Memory B cell (primary cell): ENCODE data around the gene PTPRQ.

ENCODE experiments used
- ATAC-seq: fragments of 150-1000 bp; cut with Tn5 transposase; 2 replicates; pipeline ENCODE4 v1.10.0; 2021; ENCODE audit warnings: low read depth, mild to moderate bottlenecking, moderate library complexity
- DNase-seq, 2 donors: peaks; one replicate each; pipeline ENCODE4 v3.0.0; 2022; ENCODE audit warnings: low spot score in 2 of 2
- H3K27ac Mint-ChIP-seq: one replicate; pipeline ENCODE4 v1.8.0; 2022; ENCODE audit warnings: mild to moderate bottlenecking, moderate library complexity, mixed read lengths
- H3K27me3 Mint-ChIP-seq: one replicate; pipeline ENCODE4 v1.8.0; 2022; ENCODE audit warnings: mixed read lengths
- H3K36me3 Mint-ChIP-seq: one replicate; pipeline ENCODE4 v1.8.0; 2022; ENCODE audit warnings: mild to moderate bottlenecking, mixed read lengths
- H3K4me1 Mint-ChIP-seq: one replicate; pipeline ENCODE4 v1.8.0; 2022; ENCODE audit warnings: mixed read lengths
- H3K4me3 Mint-ChIP-seq: one replicate; pipeline ENCODE4 v1.8.0; 2022; ENCODE audit warnings: mild to moderate bottlenecking, moderate library complexity, mixed read lengths
- H3K9me3 Mint-ChIP-seq: one replicate; pipeline ENCODE4 v1.8.0; 2022; ENCODE audit warnings: mixed read lengths

PTPRQ gene

DNA sequence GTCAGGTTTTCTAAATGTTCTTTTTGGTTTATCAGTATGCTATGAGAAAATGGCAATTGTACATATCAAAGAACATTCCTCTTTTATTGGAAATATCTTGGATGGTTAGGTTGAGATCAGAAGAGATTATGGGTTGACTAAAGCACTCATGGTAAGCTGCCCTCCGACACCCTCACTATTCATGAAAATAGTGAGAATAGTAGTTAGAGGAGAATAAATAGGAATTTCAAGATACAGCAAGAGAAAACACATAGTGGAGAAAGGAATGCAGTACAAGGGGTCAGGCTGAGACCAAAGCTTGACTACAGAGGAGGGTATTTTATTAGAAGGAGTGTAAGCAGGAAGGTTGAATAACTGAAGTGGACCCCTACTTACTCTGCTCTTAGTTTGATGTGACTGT is 112.5 kb downstream of the PTPRQ start:
- DNase-seq (no peak), ATAC-seq (no peak)
- Mint-ChIP-seq H3K27ac (no peak overlapping the region), H3K4me1 (no peaks in the 10 kb centered on the region), H3K4me3 (no peak overlapping the region), H3K9me3 (peaks cover 2% of the 10 kb centered on the region), H3K27me3 (no peaks in the 10 kb centered on the region), H3K36me3 (no peaks in the 10 kb centered on the region)

DNA sequence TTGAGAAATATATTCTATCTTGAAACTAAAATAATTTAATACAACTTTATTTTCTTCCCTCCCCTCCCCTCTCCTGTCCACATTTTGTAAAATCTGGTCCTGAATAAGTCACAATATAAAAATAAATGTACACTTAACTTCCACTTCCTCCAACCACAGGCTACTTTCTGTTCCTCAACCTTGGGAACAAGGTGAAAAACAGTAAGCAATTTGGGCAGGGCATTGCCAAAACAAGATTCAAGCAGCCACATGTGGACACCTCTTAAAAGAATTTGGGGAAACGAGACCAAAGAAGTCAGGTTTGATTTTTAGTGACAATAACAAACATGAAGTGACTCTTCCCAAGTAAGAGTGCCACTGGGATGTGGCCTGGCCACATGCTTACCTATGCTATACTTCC is 115.7 kb downstream of the PTPRQ start:
- ATAC-seq (no peak), DNase-seq (no peak)
- Mint-ChIP-seq H3K9me3 (peaks cover 2% of the 10 kb centered on the region), H3K27me3 (no peaks in the 10 kb centered on the region), H3K27ac (no peak overlapping the region), H3K4me1 (no peaks in the 10 kb centered on the region), H3K4me3 (no peak overlapping the region), H3K36me3 (no peaks in the 10 kb centered on the region)

DNA sequence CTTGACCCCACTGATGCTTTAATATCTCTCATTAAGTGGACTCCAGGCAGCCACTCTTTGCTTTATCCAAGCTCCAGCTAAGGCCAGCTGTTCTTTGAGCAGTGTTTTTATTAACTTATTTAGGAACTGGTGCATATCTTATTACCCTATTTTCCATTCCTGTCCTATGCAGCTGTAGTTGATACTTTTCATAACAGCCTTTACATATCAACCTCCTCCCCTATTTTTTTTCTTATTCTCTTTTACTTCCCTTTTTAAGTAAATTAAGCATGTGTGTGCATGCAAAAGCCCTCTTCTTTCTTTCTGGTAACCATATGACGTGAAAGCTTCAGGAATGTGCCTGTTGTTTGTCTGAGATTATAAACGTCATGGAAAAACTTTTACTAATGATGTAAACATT is 121.2 kb downstream of the PTPRQ start:
- Mint-ChIP-seq H3K27me3 (no peaks in the 10 kb centered on the region), H3K4me1 (no peaks in the 10 kb centered on the region), H3K4me3 (no peak overlapping the region), H3K27ac (no peak overlapping the region), H3K9me3 (peaks cover 1% of the 10 kb centered on the region), H3K36me3 (no peaks in the 10 kb centered on the region)
- DNase-seq (no peak), ATAC-seq (no peak)

DNA sequence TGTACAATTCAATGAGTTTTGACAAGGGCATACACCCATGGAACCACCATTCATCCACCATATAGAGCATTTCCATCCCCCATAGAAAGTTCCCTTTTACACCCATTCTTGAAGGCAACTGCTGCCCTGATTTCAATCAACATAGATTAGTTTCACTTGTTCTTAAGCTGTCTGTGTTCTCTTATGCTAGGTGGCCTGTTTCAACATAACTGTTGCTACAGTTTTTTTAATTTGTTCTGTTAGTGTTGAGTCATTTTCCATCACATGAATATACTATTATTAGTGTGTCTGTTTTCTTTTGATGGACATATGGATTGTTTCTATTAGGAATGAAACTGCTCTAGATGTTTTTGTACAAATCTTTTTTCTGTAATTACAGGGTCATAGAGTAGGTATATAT is 123.4 kb downstream of the PTPRQ start:
- H3K4me3 Mint-ChIP-seq, result no peak overlapping the region
- no peaks in the 10 kb centered on the region for H3K27me3 Mint-ChIP-seq
- H3K36me3 Mint-ChIP-seq, result no peaks in the 10 kb centered on the region
- no peak for DNase-seq
- ATAC-seq, result no peak
- H3K27ac Mint-ChIP-seq, result no peak overlapping the region
- peaks cover 1% of the 10 kb centered on the region for H3K9me3 Mint-ChIP-seq
- H3K4me1 Mint-ChIP-seq, result no peaks in the 10 kb centered on the region

DNA sequence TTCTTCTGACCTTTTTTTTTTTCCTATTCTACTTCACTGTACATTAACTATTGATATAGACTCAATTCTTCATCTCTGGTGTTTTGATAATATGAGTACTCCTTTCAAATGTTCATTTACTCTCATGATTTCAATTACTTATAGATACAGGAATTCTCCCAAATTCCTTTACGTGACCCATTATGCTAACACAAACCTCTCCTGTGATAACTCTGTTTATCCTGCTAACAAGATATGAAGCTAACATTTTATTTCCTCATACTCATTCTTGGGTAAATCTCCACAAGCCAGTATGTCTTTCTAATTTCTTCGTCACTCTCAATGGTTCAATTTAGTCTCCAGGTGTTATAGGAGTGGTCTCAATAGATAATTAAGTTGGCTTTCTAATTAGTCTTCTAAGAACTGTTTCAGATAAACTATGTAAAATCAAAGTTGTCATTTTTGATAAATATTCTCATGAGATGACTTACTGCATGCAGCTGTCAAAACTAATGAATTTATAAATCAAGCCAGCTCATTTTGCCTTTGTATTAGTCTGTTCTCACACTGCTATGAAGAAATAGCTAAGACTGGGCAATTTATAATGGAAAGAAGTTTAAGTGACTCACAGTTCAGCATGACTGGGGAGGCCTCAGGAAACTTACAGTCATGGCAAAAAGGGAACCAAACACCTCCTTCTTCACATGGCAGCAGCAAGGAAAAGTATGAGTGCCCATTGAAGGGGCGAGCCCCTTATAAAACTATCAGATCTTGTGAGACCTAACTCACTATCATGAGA is 132.8 kb downstream of the PTPRQ start:
- Mint-ChIP-seq H3K9me3 (peaks cover 3% of the 10 kb centered on the region), H3K4me3 (no peak overlapping the region), H3K27me3 (no peaks in the 10 kb centered on the region), H3K27ac (no peak overlapping the region), H3K4me1 (no peaks in the 10 kb centered on the region), H3K36me3 (no peaks in the 10 kb centered on the region)
- ATAC-seq (no peak), DNase-seq (no peak)

DNA sequence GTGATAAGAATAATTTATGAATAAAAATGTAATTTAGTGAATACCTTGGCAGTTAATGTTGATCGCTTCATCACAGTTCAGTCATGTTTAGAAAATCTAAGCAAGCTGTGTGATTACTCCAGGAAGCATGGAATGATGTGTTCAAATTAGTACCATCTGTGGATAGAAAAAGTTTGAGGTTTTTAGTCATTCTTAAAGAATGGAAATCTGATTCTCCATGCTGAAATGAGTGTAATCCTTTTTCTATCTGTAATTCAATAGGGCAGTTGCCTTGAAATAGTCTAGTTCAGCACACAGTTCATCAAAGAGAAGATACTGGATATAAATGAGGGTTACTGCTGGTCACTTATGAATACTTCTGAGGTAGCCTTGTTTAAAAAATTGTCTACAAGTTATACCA is 136.2 kb downstream of the PTPRQ start:
- Mint-ChIP-seq H3K27ac (no peak overlapping the region), H3K4me1 (no peaks in the 10 kb centered on the region), H3K4me3 (no peak overlapping the region), H3K27me3 (no peaks in the 10 kb centered on the region), H3K9me3 (peaks cover 4% of the 10 kb centered on the region), H3K36me3 (no peaks in the 10 kb centered on the region)
- DNase-seq, result no peak
- ATAC-seq, result no peak

DNA sequence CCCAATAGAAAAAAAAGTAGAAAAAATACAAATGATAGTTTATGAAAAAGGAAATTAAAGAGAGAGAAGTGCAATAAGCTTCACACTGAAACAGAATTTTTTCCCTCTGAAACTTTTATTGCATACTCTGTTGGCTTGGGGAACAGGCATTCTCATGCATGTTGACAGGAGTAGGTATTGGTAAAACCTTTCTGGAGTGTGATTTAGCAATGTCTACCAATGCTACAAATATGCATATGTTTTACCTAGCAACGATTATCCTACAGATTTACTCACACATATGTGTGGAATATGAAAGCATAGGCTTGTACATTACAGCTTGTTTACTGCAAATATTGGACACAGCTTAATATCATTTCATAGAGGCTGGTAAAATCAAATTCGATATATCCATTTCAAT is 137.7 kb downstream of the PTPRQ start:
- no peaks in the 10 kb centered on the region for H3K27me3 Mint-ChIP-seq
- DNase-seq (no peak), ATAC-seq (no peak)
- peaks cover 5% of the 10 kb centered on the region for H3K9me3 Mint-ChIP-seq
- H3K4me1 Mint-ChIP-seq, result no peaks in the 10 kb centered on the region
- no peak overlapping the region for H3K4me3 Mint-ChIP-seq
- no peaks in the 10 kb centered on the region for H3K36me3 Mint-ChIP-seq
- H3K27ac Mint-ChIP-seq, result no peak overlapping the region

DNA sequence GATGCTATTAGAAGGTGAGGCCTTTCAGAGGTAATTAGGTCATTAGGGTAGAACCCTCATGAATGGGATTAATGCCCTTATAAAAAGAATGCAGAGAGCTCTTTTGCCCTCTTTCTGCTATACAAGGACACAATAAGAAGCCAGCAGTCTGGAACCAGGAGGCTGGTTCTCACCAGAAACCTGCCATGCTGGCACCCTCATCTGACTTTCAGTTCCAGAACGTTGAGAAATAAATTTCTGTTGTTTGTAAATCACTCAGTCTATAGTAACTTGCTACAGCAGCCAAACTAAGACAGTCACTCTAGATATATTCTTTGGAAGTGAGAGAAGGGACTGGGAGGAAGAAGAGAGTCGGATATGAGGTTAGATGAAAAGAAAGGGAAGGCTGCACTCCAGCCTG is 138.4 kb downstream of the PTPRQ start:
- DNase-seq (no peak), ATAC-seq (no peak)
- H3K4me3 Mint-ChIP-seq, result no peak overlapping the region
- H3K27ac Mint-ChIP-seq, result no peak overlapping the region
- no peaks in the 10 kb centered on the region for H3K27me3 Mint-ChIP-seq
- no peaks in the 10 kb centered on the region for H3K4me1 Mint-ChIP-seq
- no peaks in the 10 kb centered on the region for H3K36me3 Mint-ChIP-seq
- H3K9me3 Mint-ChIP-seq, result peaks cover 5% of the 10 kb centered on the region

DNA sequence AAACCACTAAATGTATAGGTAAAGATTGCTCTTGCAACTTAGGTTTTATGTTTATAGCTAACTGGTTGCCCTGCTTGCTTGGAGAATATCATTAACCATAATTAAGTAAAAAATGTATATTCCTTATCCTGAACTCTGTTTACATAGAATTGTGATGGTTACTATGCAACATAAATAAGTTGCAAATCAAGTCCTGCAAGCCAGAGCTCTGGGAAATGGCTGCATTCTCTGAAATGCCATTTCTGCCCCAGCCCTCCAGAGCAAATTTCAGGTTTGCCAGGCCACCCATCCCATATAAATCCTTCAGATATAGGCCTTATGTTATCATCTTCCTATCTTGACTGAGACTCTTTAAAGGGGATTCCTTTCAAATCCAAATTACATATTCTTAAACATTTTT is 145.0 kb downstream of the PTPRQ start:
- Mint-ChIP-seq H3K4me3 (no peak overlapping the region), H3K9me3 (peaks cover 5% of the 10 kb centered on the region), H3K27ac (no peak overlapping the region), H3K27me3 (no peaks in the 10 kb centered on the region), H3K4me1 (no peaks in the 10 kb centered on the region), H3K36me3 (no peaks in the 10 kb centered on the region)
- DNase-seq (no peak), ATAC-seq (no peak)

DNA sequence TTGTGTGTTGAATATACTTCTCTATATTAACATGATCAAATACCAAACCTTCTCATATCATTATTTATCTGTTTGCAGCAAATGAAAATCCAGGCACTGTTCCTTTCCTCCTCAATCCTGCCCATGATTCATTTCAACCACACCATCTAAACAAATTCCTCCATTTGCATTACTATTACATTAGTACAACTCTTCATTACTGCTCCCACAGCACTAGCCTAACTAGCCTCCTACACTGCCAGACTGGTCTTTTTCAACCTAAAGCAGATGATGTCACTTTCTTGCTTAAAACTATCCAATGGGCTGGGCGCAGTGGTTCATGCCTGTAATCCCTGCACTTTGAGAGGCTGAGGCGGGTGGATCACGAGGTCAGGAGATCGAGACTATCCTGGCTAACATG is 146.1 kb downstream of the PTPRQ start:
- Mint-ChIP-seq H3K4me3 (no peak overlapping the region), H3K4me1 (no peaks in the 10 kb centered on the region), H3K9me3 (peaks cover 3% of the 10 kb centered on the region), H3K36me3 (no peaks in the 10 kb centered on the region), H3K27me3 (no peaks in the 10 kb centered on the region), H3K27ac (no peak overlapping the region)
- DNase-seq (no peak), ATAC-seq (no peak)

DNA sequence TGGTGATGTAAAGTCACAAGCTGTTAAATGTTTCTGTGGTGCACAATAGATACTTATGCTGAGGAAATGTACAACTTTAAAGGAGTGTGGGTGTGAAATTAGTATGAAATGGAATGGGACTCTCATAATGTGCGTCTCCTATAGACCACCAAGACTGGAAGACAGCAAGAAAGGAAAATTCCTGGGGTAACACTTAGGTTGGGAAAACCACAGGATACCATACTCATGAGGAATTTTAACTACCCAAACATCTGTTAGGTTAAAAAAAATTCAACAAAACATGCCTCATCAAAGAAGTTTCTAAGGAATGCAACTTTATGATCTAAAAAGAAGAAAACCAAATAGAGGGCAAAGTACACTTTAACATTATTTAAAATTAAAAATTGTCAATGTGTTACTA is 149.7 kb downstream of the PTPRQ start:
- no peak for ATAC-seq
- H3K36me3 Mint-ChIP-seq, result no peaks in the 10 kb centered on the region
- H3K4me3 Mint-ChIP-seq, result no peak overlapping the region
- H3K9me3 Mint-ChIP-seq, result peaks cover 1% of the 10 kb centered on the region
- H3K27ac Mint-ChIP-seq, result no peak overlapping the region
- H3K4me1 Mint-ChIP-seq, result no peaks in the 10 kb centered on the region
- no peak for DNase-seq
- no peaks in the 10 kb centered on the region for H3K27me3 Mint-ChIP-seq

DNA sequence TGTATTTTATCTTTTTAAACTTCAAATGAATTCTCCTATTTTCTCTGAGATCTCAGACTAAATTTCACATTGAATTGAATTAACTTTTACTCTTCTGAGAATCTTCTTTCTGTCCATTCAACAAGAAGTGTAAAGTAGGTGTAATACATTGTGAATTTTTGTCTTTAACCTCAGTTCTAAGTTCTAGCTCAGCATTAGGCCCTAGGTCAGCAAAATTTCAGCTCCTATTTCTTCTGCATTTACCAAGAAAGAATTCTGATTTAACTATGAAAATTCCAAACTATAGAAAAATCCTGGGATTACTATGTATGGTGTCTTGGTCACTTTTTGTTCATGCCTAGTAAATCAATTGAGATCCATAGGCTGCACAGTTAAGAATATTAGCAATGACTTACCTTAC is 152.5 kb downstream of the PTPRQ start:
- H3K9me3 Mint-ChIP-seq, result no peaks in the 10 kb centered on the region
- no peaks in the 10 kb centered on the region for H3K27me3 Mint-ChIP-seq
- no peak for DNase-seq
- no peaks in the 10 kb centered on the region for H3K4me1 Mint-ChIP-seq
- no peaks in the 10 kb centered on the region for H3K36me3 Mint-ChIP-seq
- no peak for ATAC-seq
- H3K4me3 Mint-ChIP-seq, result no peak overlapping the region
- no peak overlapping the region for H3K27ac Mint-ChIP-seq

DNA sequence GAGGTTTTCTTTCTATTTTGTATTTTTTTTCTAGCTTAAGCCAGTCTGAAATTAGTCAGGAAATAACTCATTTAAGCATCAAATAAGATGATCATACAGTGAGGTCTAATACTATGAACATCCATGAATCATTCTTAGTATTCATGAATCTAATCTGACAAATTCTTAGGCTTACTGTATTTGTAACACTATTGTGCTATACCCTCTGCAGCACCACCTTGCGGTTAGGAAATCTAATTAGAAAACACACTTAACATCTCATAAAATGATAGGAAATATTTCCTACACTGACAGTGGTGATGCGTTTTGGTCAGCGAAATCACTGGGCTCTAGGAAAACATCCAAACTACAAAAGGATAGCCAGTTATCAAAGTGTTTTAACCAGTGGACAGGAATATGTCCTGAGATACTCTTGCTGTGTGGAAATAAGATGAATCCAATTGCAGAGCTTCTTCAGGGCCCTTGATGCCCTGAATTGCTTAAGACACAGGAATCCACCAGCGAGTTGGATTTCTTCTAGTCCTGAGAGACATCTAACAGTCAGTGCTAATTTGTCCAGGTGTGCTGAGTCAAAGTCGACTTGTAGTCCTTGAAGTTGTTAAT is 154.1 kb downstream of the PTPRQ start:
- H3K27ac Mint-ChIP-seq, result no peak overlapping the region
- H3K9me3 Mint-ChIP-seq, result no peaks in the 10 kb centered on the region
- H3K4me1 Mint-ChIP-seq, result no peaks in the 10 kb centered on the region
- ATAC-seq, result no peak
- H3K4me3 Mint-ChIP-seq, result no peak overlapping the region
- no peak for DNase-seq
- H3K36me3 Mint-ChIP-seq, result no peaks in the 10 kb centered on the region
- H3K27me3 Mint-ChIP-seq, result no peaks in the 10 kb centered on the region

DNA sequence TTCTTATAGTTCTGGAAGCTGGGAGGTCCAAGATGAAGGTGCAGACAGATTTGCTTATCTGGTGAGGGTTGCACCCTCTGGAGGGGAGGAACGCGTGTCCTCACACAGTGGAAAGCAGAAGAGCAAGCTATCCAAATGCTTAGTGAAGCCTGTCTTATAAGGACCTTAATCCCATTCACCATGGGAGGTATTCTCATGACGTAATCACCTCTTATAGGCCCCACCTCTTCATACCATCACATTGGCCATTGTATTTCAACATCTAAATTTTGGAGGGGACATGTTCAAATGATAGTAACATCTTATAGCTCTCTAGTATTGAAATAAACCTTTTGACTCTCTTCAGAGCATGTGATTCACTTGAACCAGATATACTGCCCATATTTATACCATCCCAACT is 158.4 kb downstream of the PTPRQ start:
- Mint-ChIP-seq H3K36me3 (no peaks in the 10 kb centered on the region), H3K27me3 (no peaks in the 10 kb centered on the region), H3K27ac (no peak overlapping the region), H3K4me3 (no peak overlapping the region), H3K4me1 (no peaks in the 10 kb centered on the region), H3K9me3 (peaks cover 2% of the 10 kb centered on the region)
- DNase-seq (no peak), ATAC-seq (no peak)
